Effector memory CD8-positive, alpha-beta T cell (primary cell): ENCODE results near the gene TXNDC2.
"Not testable (repeated sequence)": the region's sequence is repeated elsewhere in the genome, so short reads cannot be mapped to it uniquely, and the experiment has no call there.

Experiments
- ATAC-seq: fragments of 150-1000 bp; cut with Tn5 transposase; replicated peaks from 2 replicates; pipeline ENCODE4 v1.10.0; 2021; ENCODE audit warnings: mild to moderate bottlenecking, moderate library complexity
- DNase-seq, 3 experiments: peaks; one replicate each; pipeline ENCODE4 v3.0.0; 2021
- H3K27ac Mint-ChIP-seq, 2 donors: one replicate each; pipeline ENCODE4 v1.8.0; 2022; ENCODE audit warnings: mild to moderate bottlenecking in 2 of 2, mixed read lengths in 2 of 2, moderate library complexity in 2 of 2
- H3K27me3 Mint-ChIP-seq, 2 donors: one replicate each; pipeline ENCODE4 v1.8.0; 2022; ENCODE audit warnings: mixed read lengths in 2 of 2
- H3K36me3 Mint-ChIP-seq: one replicate; pipeline ENCODE4 v1.8.0; 2022; ENCODE audit warnings: mild to moderate bottlenecking, moderate library complexity, mixed read lengths; ENCODE audit not compliant: insufficient read depth
- H3K4me1 Mint-ChIP-seq, 2 donors: one replicate each; pipeline ENCODE4 v1.8.0; 2022; ENCODE audit warnings: low read depth in 2 of 2, mixed read lengths in 2 of 2
- H3K4me3 Mint-ChIP-seq, 2 donors: one replicate each; pipeline ENCODE4 v1.8.0; 2022; ENCODE audit warnings: mild to moderate bottlenecking in 2 of 2, mixed read lengths in 2 of 2, moderate library complexity in 2 of 2
- H3K9me3 Mint-ChIP-seq, 2 donors: one replicate each; pipeline ENCODE4 v1.8.0; 2022; ENCODE audit warnings: mixed read lengths in 2 of 2

Gene TXNDC2

DNA sequence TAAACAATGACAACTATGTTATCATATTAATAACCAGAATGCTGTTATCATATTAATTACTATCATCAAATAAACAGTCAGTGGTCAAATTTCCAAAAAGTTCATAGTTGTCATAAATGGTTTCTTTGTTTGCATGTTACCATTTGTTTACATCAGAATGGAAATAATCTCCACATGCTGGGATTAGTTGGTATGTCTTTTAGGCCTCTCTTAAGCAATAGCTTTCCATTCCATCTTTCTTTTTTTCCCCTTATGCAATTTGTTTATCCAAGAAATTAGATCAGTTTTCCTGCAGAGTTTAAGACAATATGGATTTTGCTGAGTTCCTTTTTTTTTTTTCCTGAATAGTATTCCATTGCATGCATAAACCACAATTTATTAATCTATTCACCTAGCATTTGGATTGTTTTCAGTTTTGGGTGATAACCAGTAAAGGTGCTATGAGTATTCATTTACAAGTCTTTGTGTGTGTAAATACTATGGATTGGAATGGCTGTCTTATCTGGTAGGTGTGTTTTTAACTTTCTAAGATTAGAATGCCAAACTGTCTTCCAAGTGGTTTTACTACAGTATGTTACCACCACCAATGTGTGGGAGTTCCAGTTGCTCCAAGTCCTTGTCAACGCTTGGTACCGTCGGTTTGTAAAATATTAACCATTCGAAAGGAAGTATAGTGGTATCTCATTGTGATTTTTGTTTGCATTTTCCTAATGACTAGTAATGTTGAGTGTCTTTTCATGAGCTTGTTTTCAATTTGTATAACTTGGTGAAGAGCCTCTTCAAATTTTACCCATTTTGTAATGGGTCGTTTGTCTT, 33.3 kb upstream of the TXNDC2 start:
- H3K9me3 Mint-ChIP-seq = no peaks in the 10 kb centered on the region
- H3K4me1 Mint-ChIP-seq = peaks cover 0 to 2% of the 10 kb centered on the region in 2 donors
- H3K27ac Mint-ChIP-seq = no peak overlapping the region
- DNase-seq (no peak), ATAC-seq (no peak)
- H3K27me3 Mint-ChIP-seq = peaks cover 43 to 49% of the 10 kb centered on the region in 2 donors
- H3K4me3 Mint-ChIP-seq = no peak overlapping the region
- H3K36me3 Mint-ChIP-seq = peaks cover 2% of the 10 kb centered on the region

- no peaks in the 10 kb centered on the region for H3K9me3 Mint-ChIP-seq
- no peak overlapping the region for H3K4me3 Mint-ChIP-seq
- no peaks in the 10 kb centered on the region for H3K4me1 Mint-ChIP-seq
- no peak for DNase-seq
- peaks cover 2% of the 10 kb centered on the region for H3K36me3 Mint-ChIP-seq
- peaks cover 30 to 46% of the 10 kb centered on the region in 2 donors for H3K27me3 Mint-ChIP-seq
- H3K27ac Mint-ChIP-seq = no peak overlapping the region
- no peak for ATAC-seq
These were observed 30.7 kb upstream of the TXNDC2 start for GRCh38 chr18:9854801-9855676.

DNA sequence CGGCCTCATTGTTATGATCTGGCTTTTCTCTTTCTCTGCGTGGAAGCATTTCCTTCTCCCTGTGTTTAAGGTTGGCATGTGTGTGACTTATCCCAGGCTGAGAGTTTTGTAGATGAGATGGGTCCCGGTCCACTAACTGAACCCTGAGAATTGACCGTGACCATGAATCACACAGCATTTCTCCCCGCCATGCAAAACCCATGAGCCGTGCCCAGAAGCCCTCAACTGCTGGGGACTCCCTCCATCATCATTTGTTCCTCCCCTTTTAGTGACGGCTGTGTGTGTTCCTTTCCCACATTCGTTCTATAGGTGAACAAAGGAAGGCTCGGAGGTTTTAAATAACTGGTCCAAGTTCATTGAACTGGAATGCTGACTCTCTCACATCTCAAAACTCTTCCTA, 30.1 kb upstream of the TXNDC2 start:
- no peak overlapping the region for H3K27ac Mint-ChIP-seq
- H3K9me3 Mint-ChIP-seq = no peaks in the 10 kb centered on the region
- H3K27me3 Mint-ChIP-seq = peaks cover 29 to 48% of the 10 kb centered on the region in 2 donors
- no peak overlapping the region for H3K4me3 Mint-ChIP-seq
- peaks cover 2% of the 10 kb centered on the region for H3K36me3 Mint-ChIP-seq
- no peak for ATAC-seq
- no peaks in the 10 kb centered on the region for H3K4me1 Mint-ChIP-seq
- DNase-seq = no peak

DNA sequence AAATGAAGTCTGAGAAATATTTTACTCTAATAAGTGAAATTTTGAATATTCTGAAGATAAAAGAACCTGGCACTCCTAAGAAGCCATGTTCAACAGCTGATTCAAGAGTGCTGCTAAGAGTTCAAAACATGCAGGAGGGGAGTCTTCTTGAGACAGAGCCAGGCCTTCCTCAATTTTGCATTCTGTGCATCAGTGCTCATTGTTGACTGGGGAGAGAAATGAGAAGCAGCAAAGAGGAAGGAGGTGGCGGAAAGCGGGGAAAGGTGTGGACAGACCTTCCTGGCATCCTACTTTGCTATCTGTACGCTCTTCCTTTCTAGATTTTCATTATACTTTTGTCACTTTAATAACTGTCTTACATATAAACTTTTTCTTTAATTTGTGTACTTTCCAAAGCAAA, 29.7 kb upstream of the TXNDC2 start:
- no peak overlapping the region for H3K4me3 Mint-ChIP-seq
- no peak overlapping the region for H3K27ac Mint-ChIP-seq
- peaks cover 2% of the 10 kb centered on the region for H3K36me3 Mint-ChIP-seq
- no peaks in the 10 kb centered on the region for H3K9me3 Mint-ChIP-seq
- ATAC-seq = no peak
- no peak for DNase-seq
- peaks cover 29 to 50% of the 10 kb centered on the region in 2 donors for H3K27me3 Mint-ChIP-seq
- no peaks in the 10 kb centered on the region for H3K4me1 Mint-ChIP-seq

- not testable (repeated sequence) for H3K9me3 Mint-ChIP-seq, H3K27ac Mint-ChIP-seq, DNase-seq, ATAC-seq, H3K36me3 Mint-ChIP-seq, H3K4me1 Mint-ChIP-seq, H3K4me3 Mint-ChIP-seq
- peaks cover 29 to 51% of the 10 kb centered on the region in 2 donors for H3K27me3 Mint-ChIP-seq
These were observed 28.2 kb upstream of the TXNDC2 start for GRCh38 chr18:9857479-9857998.

- Mint-ChIP-seq H3K36me3 (peaks cover 2% of the 10 kb centered on the region), H3K27me3 (peaks cover 33 to 55% of the 10 kb centered on the region in 2 donors), H3K27ac (no peak overlapping the region), H3K9me3 (no peaks in the 10 kb centered on the region), H3K4me3 (no peak overlapping the region), H3K4me1 (no peaks in the 10 kb centered on the region)
- DNase-seq (no peak), ATAC-seq (no peak)
These were observed 27.1 kb upstream of the TXNDC2 start for GRCh38 chr18:9858642-9859041.

- ATAC-seq = no peak
- Mint-ChIP-seq H3K36me3 (peaks cover under 1% of the 10 kb centered on the region), H3K9me3 (no peaks in the 10 kb centered on the region), H3K27me3 (peaks cover 32 to 52% of the 10 kb centered on the region in 2 donors), H3K4me3 (no peak overlapping the region), H3K4me1 (no peaks in the 10 kb centered on the region), H3K27ac (no peak overlapping the region)
- no peak for DNase-seq
These were observed 26.5 kb upstream of the TXNDC2 start for GRCh38 chr18:9859232-9859631.

DNA sequence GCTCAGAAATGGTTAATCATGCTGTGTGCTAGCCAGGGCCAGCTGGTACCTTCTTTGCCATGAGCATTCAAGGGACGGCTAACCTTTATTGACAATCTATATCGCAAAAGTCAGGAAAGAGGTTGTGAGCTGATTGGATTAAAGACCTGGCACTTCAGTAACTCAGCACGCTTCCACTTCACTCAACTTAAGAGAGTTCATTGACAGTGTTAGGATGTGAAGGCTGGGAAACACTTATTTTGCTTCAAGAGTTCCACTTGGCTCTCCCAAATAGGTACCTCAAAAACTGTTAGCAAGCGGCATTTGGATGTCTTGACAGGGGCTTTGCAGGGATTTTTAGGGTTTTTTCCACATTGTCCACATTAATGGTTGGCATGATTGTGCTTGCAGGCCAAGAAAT, 25.1 kb upstream of the TXNDC2 start:
- DNase-seq = no peak
- no peaks in the 10 kb centered on the region for H3K36me3 Mint-ChIP-seq
- H3K9me3 Mint-ChIP-seq = peaks cover 0 to 4% of the 10 kb centered on the region in 2 donors
- H3K4me3 Mint-ChIP-seq = no peak overlapping the region
- ATAC-seq = no peak
- H3K27ac Mint-ChIP-seq = no peak overlapping the region
- H3K4me1 Mint-ChIP-seq = no peaks in the 10 kb centered on the region
- peaks cover 32 to 47% of the 10 kb centered on the region in 2 donors for H3K27me3 Mint-ChIP-seq

- Mint-ChIP-seq H3K4me1 (no peaks in the 10 kb centered on the region), H3K36me3 (no peaks in the 10 kb centered on the region), H3K27ac (no peak overlapping the region), H3K4me3 (no peak overlapping the region), H3K27me3 (peaks cover 32 to 47% of the 10 kb centered on the region in 2 donors), H3K9me3 (peaks cover under 1 to 8% of the 10 kb centered on the region in 2 donors)
- ATAC-seq = no peak
- no peak for DNase-seq
These were observed 24.6 kb upstream of the TXNDC2 start for GRCh38 chr18:9861157-9861556.

DNA sequence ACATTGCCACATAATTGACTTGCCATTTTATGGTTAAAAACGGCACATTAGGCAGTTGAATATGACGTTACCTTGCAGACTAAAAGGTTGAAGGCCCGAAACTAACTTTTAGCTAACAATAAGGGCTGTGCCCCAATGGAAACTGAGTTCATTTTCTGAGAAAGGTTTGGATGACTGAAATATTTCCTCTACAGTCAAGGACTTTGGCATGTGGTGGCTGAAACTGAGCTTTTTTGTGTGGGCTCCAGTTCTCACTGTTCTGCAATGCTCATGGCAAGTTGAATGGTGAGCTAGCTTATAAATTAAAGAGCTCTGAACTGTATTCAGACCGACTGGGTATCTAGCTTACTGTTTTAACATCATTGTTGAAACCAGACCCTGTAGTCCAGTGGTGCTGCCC, 23.8 kb upstream of the TXNDC2 start:
- Mint-ChIP-seq H3K27ac (no peak overlapping the region), H3K27me3 (peaks cover 29 to 52% of the 10 kb centered on the region in 2 donors), H3K4me1 (no peaks in the 10 kb centered on the region), H3K36me3 (no peaks in the 10 kb centered on the region), H3K9me3 (peaks cover 5 to 12% of the 10 kb centered on the region in 2 donors), H3K4me3 (no peak overlapping the region)
- DNase-seq = no peak
- ATAC-seq = no peak

GRCh38 chr18:9862686-9863085, 23.1 kb upstream of the TXNDC2 start:
- Mint-ChIP-seq H3K9me3 (peaks cover 6 to 12% of the 10 kb centered on the region in 2 donors), H3K4me3 (no peak overlapping the region), H3K27me3 (peaks cover 29 to 44% of the 10 kb centered on the region in 2 donors), H3K36me3 (no peaks in the 10 kb centered on the region), H3K4me1 (no peaks in the 10 kb centered on the region), H3K27ac (no peak overlapping the region)
- DNase-seq = no peak
- ATAC-seq = no peak

DNA sequence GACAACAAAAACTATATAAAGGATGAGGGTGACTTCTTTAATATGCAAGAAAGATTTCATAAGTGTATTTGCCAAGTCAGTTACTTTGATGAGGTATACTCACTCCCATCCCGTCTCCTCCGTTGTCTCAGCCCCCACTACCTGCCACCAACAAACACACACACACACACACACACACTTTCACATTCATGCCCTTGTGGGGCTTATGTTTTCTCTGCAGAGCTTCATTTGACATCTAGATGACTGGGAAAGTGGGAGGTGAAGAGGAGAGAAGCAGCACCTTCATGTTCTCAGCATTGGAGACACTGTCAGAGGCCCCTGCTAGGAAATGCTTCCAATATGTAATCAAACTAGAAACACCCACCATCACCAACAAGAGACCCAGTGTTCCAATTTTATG, 22.5 kb upstream of the TXNDC2 start:
- DNase-seq = no peak

GRCh38 chr18:9865764-9866490, 19.8 kb upstream of the TXNDC2 start:
- no peak overlapping the region for H3K27ac Mint-ChIP-seq
- H3K4me1 Mint-ChIP-seq = peaks cover 0 to 2% of the 10 kb centered on the region in 2 donors
- peaks cover 6 to 12% of the 10 kb centered on the region in 2 donors for H3K9me3 Mint-ChIP-seq
- DNase-seq = no peak
- no peak overlapping the region for H3K4me3 Mint-ChIP-seq
- H3K27me3 Mint-ChIP-seq = peaks cover 38 to 49% of the 10 kb centered on the region in 2 donors
- H3K36me3 Mint-ChIP-seq = no peaks in the 10 kb centered on the region
- no peak for ATAC-seq

More for the DNA sequence above, 22.5 kb upstream of the TXNDC2 start:
- no peaks in the 10 kb centered on the region for H3K4me1 Mint-ChIP-seq
- H3K36me3 Mint-ChIP-seq = no peaks in the 10 kb centered on the region
- H3K27ac Mint-ChIP-seq = no peak overlapping the region
- ATAC-seq = no peak
- peaks cover 6 to 12% of the 10 kb centered on the region in 2 donors for H3K9me3 Mint-ChIP-seq
- H3K4me3 Mint-ChIP-seq = no peak overlapping the region
- H3K27me3 Mint-ChIP-seq = peaks cover 29 to 42% of the 10 kb centered on the region in 2 donors
